T-helper 1 cell treated with Interleukin-12 subunit alpha and Interleukin-12 subunit beta and Interleukin-4 antibody, amounts not matched to agents 30 μg/mL and 1 μg/mL, for 36 hours (primary cell): ENCODE measurements around the gene HDAC9.

Experiments
- H3K27ac Mint-ChIP-seq: one replicate; pipeline ENCODE4 v1.8.0; 2021; ENCODE audit warnings: mild to moderate bottlenecking, mixed read lengths
- H3K27me3 Mint-ChIP-seq: one replicate; pipeline ENCODE4 v1.8.0; 2021; ENCODE audit warnings: low read depth, mixed read lengths
- H3K36me3 Mint-ChIP-seq: one replicate; pipeline ENCODE4 v1.8.0; 2021; ENCODE audit warnings: low read depth, mixed read lengths
- H3K4me1 Mint-ChIP-seq: one replicate; pipeline ENCODE4 v1.8.0; 2021; ENCODE audit warnings: low read depth, mixed read lengths
- H3K4me3 Mint-ChIP-seq: one replicate; pipeline ENCODE4 v1.8.0; 2021; ENCODE audit warnings: mild to moderate bottlenecking, moderate library complexity, mixed read lengths
- H3K9me3 Mint-ChIP-seq: one replicate; pipeline ENCODE4 v1.8.0; 2021; ENCODE audit warnings: mixed read lengths

The HDAC9 gene

GRCh38 chr7:18504965-18505364 lies 9.4 kb downstream of the HDAC9 start:
- Mint-ChIP-seq H3K4me3 (no peak overlapping the region), H3K27ac (no peak overlapping the region), H3K36me3 (no peaks in the 10 kb centered on the region), H3K27me3 (no peaks in the 10 kb centered on the region), H3K9me3 (no peaks in the 10 kb centered on the region), H3K4me1 (peaks cover 8% of the 10 kb centered on the region)

GRCh38 chr7:18505870-18506460 lies 10.4 kb downstream of the HDAC9 start:
- Mint-ChIP-seq H3K36me3 (no peaks in the 10 kb centered on the region), H3K27ac (no peak overlapping the region), H3K4me3 (no peak overlapping the region), H3K9me3 (no peaks in the 10 kb centered on the region), H3K4me1 (peaks cover 8% of the 10 kb centered on the region), H3K27me3 (no peaks in the 10 kb centered on the region)

DNA sequence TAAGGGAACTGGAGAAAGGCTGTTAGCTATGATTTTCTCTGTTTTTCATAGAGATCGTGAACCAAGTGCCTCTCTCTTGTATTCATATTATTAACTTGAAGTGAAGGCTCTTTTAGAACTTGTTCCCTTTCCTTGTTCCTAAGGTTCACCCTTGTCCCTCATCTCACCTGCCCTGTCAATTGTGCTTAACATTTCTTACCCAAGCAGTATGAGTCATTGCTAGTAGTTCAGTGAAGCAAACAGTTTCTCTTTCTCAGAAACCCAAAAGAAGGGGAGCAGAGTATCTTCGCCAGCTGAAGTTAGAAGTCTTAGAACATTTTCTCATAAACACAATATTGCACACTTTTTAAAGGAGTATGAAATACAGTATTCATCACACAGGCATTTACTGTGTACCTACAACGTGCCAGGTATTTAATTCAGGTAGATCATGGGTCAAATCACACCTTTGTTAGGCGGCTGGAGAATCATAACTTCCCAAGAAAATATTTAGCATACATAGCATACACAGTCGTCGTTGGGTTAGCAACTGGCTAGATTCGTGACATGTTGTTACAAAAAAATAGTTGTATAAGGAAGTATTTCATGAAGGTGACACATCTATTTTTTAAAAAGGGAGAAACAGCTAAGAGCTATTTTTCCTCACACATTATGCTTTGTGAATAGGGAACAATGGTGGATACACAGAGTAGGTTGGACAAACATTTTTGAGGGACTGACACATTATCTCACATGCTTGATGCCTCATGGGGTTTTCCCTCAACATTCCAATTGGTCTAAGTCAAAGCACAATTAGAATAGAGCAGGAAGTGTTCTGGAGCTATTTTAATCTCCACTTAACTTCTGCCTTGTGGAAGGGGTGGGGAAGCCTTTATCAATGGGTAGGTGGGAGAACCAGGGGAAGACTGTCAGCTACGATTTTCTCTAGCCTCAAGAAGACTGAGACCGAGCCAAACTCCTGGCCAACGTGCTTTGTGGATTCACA lies 13.2 kb downstream of the HDAC9 start:
- Mint-ChIP-seq H3K27me3 (no peaks in the 10 kb centered on the region), H3K4me3 (peak overlapping the region; percentile 40), H3K36me3 (no peaks in the 10 kb centered on the region), H3K4me1 (peaks cover 8% of the 10 kb centered on the region), H3K9me3 (no peaks in the 10 kb centered on the region), H3K27ac (peak overlapping the region; percentile 84)

- Mint-ChIP-seq H3K4me1 (peaks cover 8% of the 10 kb centered on the region), H3K9me3 (no peaks in the 10 kb centered on the region), H3K27me3 (no peaks in the 10 kb centered on the region), H3K36me3 (no peaks in the 10 kb centered on the region), H3K27ac (no peak overlapping the region), H3K4me3 (peak overlapping the region; percentile 3)
These were observed 13.9 kb downstream of the HDAC9 start for GRCh38 chr7:18509481-18509880.

DNA sequence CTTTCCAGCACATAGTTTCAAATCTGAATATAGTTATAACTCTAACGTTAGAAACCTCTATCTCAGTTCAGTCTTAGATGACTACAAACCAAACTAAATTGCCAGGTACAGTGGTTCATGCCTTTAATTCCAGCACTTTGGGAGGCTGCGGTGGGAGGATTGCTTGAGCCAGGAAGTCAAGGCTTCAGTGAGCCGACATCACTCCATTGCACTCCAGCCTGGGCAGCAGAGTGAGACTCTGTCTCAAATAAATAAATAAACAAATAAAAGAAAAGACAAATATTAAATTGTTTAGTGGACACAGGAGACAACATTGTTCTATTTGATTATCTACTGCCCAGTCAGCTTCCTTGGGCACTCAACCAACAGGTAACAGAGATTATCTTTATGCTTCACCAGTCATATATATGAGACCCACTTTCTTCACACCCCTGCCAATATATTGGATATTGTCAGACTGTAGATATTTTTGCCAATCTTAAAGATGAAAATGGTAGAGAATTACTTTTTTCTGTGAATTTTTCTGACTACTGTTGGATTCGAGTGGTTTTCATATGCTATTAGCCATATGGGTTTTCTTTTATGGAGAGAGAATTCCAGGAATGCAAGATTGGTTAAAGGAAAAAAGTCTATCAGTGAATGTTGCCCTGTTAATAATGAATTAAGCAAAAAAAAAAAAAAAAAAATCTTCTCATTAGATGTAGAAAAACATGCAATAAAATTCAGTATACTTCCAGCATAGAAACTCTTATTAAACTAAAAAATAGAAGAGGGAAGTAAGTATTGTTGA lies 16.0 kb downstream of the HDAC9 start:
- Mint-ChIP-seq H3K27me3 (no peaks in the 10 kb centered on the region), H3K4me3 (no peak overlapping the region), H3K36me3 (no peaks in the 10 kb centered on the region), H3K4me1 (peaks cover 8% of the 10 kb centered on the region), H3K9me3 (no peaks in the 10 kb centered on the region), H3K27ac (no peak overlapping the region)

GRCh38 chr7:18513343-18513742 lies 17.8 kb downstream of the HDAC9 start:
- Mint-ChIP-seq H3K4me1 (peaks cover 8% of the 10 kb centered on the region), H3K27me3 (no peaks in the 10 kb centered on the region), H3K4me3 (no peak overlapping the region), H3K9me3 (no peaks in the 10 kb centered on the region), H3K36me3 (no peaks in the 10 kb centered on the region), H3K27ac (no peak overlapping the region)

GRCh38 chr7:18515067-18515466 lies 19.5 kb downstream of the HDAC9 start:
- no peaks in the 10 kb centered on the region for H3K9me3 Mint-ChIP-seq
- no peaks in the 10 kb centered on the region for H3K27me3 Mint-ChIP-seq
- H3K4me1 Mint-ChIP-seq, result no peaks in the 10 kb centered on the region
- H3K4me3 Mint-ChIP-seq, result no peak overlapping the region
- no peak overlapping the region for H3K27ac Mint-ChIP-seq
- no peaks in the 10 kb centered on the region for H3K36me3 Mint-ChIP-seq

- H3K9me3 Mint-ChIP-seq, result no peaks in the 10 kb centered on the region
- H3K4me3 Mint-ChIP-seq, result no peak overlapping the region
- H3K27me3 Mint-ChIP-seq, result no peaks in the 10 kb centered on the region
- no peak overlapping the region for H3K27ac Mint-ChIP-seq
- H3K4me1 Mint-ChIP-seq, result peaks cover 2% of the 10 kb centered on the region
- H3K36me3 Mint-ChIP-seq, result no peaks in the 10 kb centered on the region
These were observed 22.1 kb downstream of the HDAC9 start for GRCh38 chr7:18517646-18518045.

DNA sequence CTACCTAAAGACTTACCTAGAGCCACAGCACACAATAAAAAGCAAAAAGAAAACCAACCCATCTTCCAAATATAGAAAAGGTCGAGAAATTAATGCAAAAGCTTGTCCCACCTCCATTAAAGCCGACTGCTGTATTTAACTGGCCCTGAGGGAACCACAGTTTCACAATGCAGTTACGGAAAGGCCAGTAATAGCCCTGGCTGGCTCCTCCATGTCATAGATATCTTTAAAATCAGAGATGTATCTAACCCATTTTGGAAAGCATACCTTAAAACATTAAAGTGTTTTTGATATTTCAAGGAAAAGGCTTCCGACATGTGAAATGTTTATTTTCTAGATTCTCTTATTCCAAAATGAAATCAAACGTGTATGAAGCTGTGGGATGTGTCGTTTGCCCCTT lies 23.0 kb downstream of the HDAC9 start:
- H3K4me1 Mint-ChIP-seq, result peaks cover 2% of the 10 kb centered on the region
- no peaks in the 10 kb centered on the region for H3K27me3 Mint-ChIP-seq
- H3K27ac Mint-ChIP-seq, result no peak overlapping the region
- no peak overlapping the region for H3K4me3 Mint-ChIP-seq
- H3K36me3 Mint-ChIP-seq, result no peaks in the 10 kb centered on the region
- H3K9me3 Mint-ChIP-seq, result no peaks in the 10 kb centered on the region

GRCh38 chr7:18520450-18521235 lies 25.1 kb downstream of the HDAC9 start:
- Mint-ChIP-seq H3K9me3 (no peaks in the 10 kb centered on the region), H3K27me3 (no peaks in the 10 kb centered on the region), H3K4me3 (no peak overlapping the region), H3K36me3 (no peaks in the 10 kb centered on the region), H3K4me1 (peaks cover 2% of the 10 kb centered on the region), H3K27ac (no peak overlapping the region)

- peaks cover 2% of the 10 kb centered on the region for H3K4me1 Mint-ChIP-seq
- H3K4me3 Mint-ChIP-seq, result no peak overlapping the region
- H3K9me3 Mint-ChIP-seq, result no peaks in the 10 kb centered on the region
- H3K27me3 Mint-ChIP-seq, result no peaks in the 10 kb centered on the region
- H3K27ac Mint-ChIP-seq, result no peak overlapping the region
- no peaks in the 10 kb centered on the region for H3K36me3 Mint-ChIP-seq
These were observed 25.7 kb downstream of the HDAC9 start for GRCh38 chr7:18521236-18521589.

DNA sequence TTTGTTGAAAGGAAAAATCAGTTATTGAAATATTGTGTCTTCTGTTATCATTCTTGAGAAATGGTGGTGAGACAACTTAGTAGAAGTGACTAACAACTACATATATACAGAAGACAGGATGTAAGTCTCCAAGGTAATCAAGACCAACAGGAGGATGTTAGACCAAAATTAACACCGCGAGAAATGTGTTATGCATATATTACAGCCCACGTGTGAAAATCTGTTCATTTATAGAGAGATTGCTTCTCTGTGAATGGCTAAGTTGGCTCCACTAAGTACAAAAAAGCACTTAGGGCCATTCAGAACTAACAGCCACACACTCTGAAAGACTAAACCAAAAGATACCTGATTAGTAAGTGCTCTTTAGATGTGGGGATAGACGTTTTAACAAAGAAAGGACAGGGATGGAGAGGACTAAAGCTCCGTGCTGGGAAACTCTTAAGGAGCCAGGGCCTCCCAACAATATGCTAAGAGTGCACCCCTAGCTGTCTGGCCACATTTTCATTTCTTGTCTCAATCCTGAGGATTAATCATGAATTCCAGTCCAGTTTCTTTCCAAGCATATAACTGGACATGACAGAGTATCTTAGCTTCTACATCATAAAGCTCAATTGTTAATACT lies 26.5 kb downstream of the HDAC9 start:
- Mint-ChIP-seq H3K36me3 (no peaks in the 10 kb centered on the region), H3K27me3 (no peaks in the 10 kb centered on the region), H3K9me3 (no peaks in the 10 kb centered on the region), H3K4me1 (peaks cover 2% of the 10 kb centered on the region), H3K27ac (no peak overlapping the region), H3K4me3 (no peak overlapping the region)

GRCh38 chr7:18524248-18524647 lies 28.7 kb downstream of the HDAC9 start:
- Mint-ChIP-seq H3K9me3 (no peaks in the 10 kb centered on the region), H3K4me1 (peaks cover 2% of the 10 kb centered on the region), H3K27me3 (no peaks in the 10 kb centered on the region), H3K4me3 (no peak overlapping the region), H3K27ac (no peak overlapping the region), H3K36me3 (no peaks in the 10 kb centered on the region)
